ENCODE measurements around the gene KCNIP4. TPM values are rescaled to one million over a fixed set of nuclear protein-coding genes. Genes with fewer than 3 reads are reported as not detected.

The KCNIP4 gene
- total and polyA plus RNA-seq, 2 experiments from 2014 or later, result 0.14 to 0.63 TPM

DNA sequence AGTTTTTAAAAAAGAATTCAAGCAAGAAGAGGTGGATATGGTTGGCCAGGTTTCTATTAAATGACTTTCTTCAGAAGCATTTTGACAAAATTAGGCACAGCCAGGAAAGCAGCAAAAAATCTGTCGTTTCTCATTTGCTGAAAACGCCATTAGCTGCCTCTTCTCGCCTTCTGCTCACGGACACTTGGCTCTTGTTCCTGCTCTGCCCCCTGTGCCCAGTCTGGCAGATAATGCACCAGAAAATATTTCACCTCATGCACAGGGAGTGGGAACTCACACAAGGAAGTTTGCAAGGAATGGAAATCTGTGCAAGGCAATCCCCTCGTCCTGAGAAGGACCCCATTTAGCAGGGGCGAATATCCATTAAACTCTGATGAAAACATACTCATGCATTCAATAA is 988.3 kb downstream of the KCNIP4 start:
- no peak overlapping the region for H3K4me3 Mint-ChIP-seq
- H3K27ac ChIP-seq (ENCODE audit: low read depth), result no peak overlapping the region
- no peaks in the 10 kb centered on the region for H4K20me1 ChIP-seq (replicated peaks; ENCODE audit: insufficient read depth)
- no peak overlapping the region for H3K27ac Mint-ChIP-seq
- no peaks in the 10 kb centered on the region for H3K36me3 ChIP-seq (ENCODE audit: insufficient read depth)
- H2AFZ ChIP-seq, result no peak overlapping the region; the same call in 1 of the 2 replicates
- no peaks in the 10 kb centered on the region for H3K4me1 ChIP-seq (ENCODE audit: insufficient read depth)
- no peaks in the 10 kb centered on the region for H3K36me3 Mint-ChIP-seq (ENCODE audit: low read depth)
- no peaks in the 10 kb centered on the region for H3F3A ChIP-seq (replicated peaks; ENCODE audit: low read depth)
- no peaks in the 10 kb centered on the region for H3K9me2 ChIP-seq (ENCODE audit: insufficient read depth)
- peaks cover 2% of the 10 kb centered on the region for H3K27me3 Mint-ChIP-seq (ENCODE audit: insufficient read depth, low read depth, poor library complexity)
- TF ChIP-seq JUNB (IDR thresholded peaks at IDR 0.05; ENCODE audit: unreplicated experiment), result no peak
- ATAC-seq (no peak), DNase-seq (ENCODE audit: low spot score) (no peak)
- H3K4me2 ChIP-seq, result no peak overlapping the region
- no peak overlapping the region for H3K4me3 ChIP-seq
- H3K79me2 ChIP-seq (replicated peaks; ENCODE audit: insufficient read depth), result no peaks in the 10 kb centered on the region
- no peaks in the 10 kb centered on the region for H3K4me1 Mint-ChIP-seq
- no peaks in the 10 kb centered on the region for H3K27me3 ChIP-seq (ENCODE audit: insufficient read depth)
- H3K9me3 Mint-ChIP-seq, result no peaks in the 10 kb centered on the region

DNA sequence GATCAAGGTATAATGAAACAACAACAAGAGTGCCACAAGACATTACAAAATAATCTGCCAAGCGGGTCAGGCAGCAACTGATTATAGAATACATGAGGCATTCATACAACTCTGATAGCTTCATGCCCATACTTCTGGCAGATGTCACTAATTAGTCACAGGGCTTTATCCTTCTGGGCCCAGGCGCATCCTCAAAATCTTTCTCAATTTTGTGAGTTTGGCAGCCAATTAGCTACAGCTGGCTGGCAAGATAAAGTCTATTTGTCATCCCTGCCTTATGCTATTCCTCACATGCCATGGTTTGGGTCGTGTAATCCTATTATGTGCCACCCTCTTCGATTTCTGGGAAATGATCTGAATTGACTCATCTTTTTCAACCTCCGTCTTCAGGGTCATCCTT is 994.0 kb downstream of the KCNIP4 start:
- H3K4me1 ChIP-seq (ENCODE audit: insufficient read depth), result no peaks in the 10 kb centered on the region
- no peaks in the 10 kb centered on the region for H3K9me3 Mint-ChIP-seq
- H3K36me3 ChIP-seq (ENCODE audit: insufficient read depth), result no peaks in the 10 kb centered on the region
- H3K9me2 ChIP-seq (ENCODE audit: insufficient read depth), result no peaks in the 10 kb centered on the region
- no peaks in the 10 kb centered on the region for H3K79me2 ChIP-seq (replicated peaks; ENCODE audit: insufficient read depth)
- ATAC-seq, result no peak
- no peak for DNase-seq (ENCODE audit: low spot score)
- H3F3A ChIP-seq (replicated peaks; ENCODE audit: low read depth), result no peaks in the 10 kb centered on the region
- no peaks in the 10 kb centered on the region for H3K36me3 Mint-ChIP-seq (ENCODE audit: low read depth)
- H3K27ac ChIP-seq (ENCODE audit: low read depth), result no peak overlapping the region
- no peak overlapping the region for H3K4me2 ChIP-seq
- H3K27me3 ChIP-seq (ENCODE audit: insufficient read depth), result no peaks in the 10 kb centered on the region
- no peak overlapping the region for H3K27ac Mint-ChIP-seq
- H4K20me1 ChIP-seq (replicated peaks; ENCODE audit: insufficient read depth), result no peaks in the 10 kb centered on the region
- H3K4me3 Mint-ChIP-seq, result no peak overlapping the region
- peaks cover 2% of the 10 kb centered on the region for H3K27me3 Mint-ChIP-seq (ENCODE audit: insufficient read depth, low read depth, poor library complexity)
- H2AFZ ChIP-seq, result 0 out of 2 replicates have a peak overlapping the region, but pooled peaks have one; percentile 9
- H3K4me3 ChIP-seq, result no peak overlapping the region
- no peaks in the 10 kb centered on the region for H3K4me1 Mint-ChIP-seq
- TF ChIP-seq POLR2AphosphoS5 (IDR thresholded peaks at IDR 0.05; ENCODE audit: low read depth), result no peak
- TF ChIP-seq, protein P1, sequence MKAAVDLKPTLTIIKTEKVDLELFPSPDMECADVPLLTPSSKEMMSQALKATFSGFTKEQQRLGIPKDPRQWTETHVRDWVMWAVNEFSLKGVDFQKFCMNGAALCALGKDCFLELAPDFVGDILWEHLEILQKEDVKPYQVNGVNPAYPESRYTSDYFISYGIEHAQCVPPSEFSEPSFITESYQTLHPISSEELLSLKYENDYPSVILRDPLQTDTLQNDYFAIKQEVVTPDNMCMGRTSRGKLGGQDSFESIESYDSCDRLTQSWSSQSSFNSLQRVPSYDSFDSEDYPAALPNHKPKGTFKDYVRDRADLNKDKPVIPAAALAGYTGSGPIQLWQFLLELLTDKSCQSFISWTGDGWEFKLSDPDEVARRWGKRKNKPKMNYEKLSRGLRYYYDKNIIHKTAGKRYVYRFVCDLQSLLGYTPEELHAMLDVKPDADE (IDR thresholded peaks at IDR 0.05), result no peak
- TF ChIP-seq STAT1 (IDR thresholded peaks at IDR 0.05; ENCODE audit: unreplicated experiment), result no peak
- no peak for TF ChIP-seq NANOG (IDR thresholded peaks at IDR 0.05; ENCODE audit: borderline replicate concordance)
- TF ChIP-seq, protein P2, sequence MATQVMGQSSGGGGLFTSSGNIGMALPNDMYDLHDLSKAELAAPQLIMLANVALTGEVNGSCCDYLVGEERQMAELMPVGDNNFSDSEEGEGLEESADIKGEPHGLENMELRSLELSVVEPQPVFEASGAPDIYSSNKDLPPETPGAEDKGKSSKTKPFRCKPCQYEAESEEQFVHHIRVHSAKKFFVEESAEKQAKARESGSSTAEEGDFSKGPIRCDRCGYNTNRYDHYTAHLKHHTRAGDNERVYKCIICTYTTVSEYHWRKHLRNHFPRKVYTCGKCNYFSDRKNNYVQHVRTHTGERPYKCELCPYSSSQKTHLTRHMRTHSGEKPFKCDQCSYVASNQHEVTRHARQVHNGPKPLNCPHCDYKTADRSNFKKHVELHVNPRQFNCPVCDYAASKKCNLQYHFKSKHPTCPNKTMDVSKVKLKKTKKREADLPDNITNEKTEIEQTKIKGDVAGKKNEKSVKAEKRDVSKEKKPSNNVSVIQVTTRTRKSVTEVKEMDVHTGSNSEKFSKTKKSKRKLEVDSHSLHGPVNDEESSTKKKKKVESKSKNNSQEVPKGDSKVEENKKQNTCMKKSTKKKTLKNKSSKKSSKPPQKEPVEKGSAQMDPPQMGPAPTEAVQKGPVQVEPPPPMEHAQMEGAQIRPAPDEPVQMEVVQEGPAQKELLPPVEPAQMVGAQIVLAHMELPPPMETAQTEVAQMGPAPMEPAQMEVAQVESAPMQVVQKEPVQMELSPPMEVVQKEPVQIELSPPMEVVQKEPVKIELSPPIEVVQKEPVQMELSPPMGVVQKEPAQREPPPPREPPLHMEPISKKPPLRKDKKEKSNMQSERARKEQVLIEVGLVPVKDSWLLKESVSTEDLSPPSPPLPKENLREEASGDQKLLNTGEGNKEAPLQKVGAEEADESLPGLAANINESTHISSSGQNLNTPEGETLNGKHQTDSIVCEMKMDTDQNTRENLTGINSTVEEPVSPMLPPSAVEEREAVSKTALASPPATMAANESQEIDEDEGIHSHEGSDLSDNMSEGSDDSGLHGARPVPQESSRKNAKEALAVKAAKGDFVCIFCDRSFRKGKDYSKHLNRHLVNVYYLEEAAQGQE (IDR thresholded peaks at IDR 0.05; ENCODE audit: unreplicated experiment), result no peak
- TF ChIP-seq, protein P3, sequence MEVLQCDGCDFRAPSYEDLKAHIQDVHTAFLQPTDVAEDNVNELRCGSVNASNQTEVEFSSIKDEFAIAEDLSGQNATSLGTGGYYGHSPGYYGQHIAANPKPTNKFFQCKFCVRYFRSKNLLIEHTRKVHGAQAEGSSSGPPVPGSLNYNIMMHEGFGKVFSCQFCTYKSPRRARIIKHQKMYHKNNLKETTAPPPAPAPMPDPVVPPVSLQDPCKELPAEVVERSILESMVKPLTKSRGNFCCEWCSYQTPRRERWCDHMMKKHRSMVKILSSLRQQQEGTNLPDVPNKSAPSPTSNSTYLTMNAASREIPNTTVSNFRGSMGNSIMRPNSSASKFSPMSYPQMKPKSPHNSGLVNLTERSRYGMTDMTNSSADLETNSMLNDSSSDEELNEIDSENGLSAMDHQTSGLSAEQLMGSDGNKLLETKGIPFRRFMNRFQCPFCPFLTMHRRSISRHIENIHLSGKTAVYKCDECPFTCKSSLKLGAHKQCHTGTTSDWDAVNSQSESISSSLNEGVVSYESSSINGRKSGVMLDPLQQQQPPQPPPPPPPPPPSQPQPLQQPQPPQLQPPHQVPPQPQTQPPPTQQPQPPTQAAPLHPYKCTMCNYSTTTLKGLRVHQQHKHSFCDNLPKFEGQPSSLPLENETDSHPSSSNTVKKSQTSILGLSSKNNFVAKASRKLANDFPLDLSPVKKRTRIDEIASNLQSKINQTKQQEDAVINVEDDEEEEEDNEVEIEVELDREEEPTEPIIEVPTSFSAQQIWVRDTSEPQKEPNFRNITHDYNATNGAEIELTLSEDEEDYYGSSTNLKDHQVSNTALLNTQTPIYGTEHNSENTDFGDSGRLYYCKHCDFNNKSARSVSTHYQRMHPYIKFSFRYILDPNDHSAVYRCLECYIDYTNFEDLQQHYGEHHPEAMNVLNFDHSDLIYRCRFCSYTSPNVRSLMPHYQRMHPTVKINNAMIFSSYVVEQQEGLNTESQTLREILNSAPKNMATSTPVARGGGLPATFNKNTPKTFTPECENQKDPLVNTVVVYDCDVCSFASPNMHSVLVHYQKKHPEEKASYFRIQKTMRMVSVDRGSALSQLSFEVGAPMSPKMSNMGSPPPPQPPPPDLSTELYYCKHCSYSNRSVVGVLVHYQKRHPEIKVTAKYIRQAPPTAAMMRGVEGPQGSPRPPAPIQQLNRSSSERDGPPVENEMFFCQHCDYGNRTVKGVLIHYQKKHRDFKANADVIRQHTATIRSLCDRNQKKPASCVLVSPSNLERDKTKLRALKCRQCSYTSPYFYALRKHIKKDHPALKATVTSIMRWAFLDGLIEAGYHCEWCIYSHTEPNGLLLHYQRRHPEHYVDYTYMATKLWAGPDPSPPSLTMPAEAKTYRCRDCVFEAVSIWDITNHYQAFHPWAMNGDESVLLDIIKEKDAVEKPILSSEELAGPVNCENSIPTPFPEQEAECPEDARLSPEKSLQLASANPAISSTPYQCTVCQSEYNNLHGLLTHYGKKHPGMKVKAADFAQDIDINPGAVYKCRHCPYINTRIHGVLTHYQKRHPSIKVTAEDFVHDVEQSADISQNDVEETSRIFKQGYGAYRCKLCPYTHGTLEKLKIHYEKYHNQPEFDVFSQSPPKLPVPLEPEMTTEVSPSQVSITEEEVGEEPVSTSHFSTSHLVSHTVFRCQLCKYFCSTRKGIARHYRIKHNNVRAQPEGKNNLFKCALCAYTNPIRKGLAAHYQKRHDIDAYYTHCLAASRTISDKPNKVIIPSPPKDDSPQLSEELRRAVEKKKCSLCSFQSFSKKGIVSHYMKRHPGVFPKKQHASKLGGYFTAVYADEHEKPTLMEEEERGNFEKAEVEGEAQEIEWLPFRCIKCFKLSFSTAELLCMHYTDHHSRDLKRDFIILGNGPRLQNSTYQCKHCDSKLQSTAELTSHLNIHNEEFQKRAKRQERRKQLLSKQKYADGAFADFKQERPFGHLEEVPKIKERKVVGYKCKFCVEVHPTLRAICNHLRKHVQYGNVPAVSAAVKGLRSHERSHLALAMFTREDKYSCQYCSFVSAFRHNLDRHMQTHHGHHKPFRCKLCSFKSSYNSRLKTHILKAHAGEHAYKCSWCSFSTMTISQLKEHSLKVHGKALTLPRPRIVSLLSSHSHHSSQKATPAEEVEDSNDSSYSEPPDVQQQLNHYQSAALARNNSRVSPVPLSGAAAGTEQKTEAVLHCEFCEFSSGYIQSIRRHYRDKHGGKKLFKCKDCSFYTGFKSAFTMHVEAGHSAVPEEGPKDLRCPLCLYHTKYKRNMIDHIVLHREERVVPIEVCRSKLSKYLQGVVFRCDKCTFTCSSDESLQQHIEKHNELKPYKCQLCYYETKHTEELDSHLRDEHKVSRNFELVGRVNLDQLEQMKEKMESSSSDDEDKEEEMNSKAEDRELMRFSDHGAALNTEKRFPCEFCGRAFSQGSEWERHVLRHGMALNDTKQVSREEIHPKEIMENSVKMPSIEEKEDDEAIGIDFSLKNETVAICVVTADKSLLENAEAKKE (CRISPR knock-in tag; IDR thresholded peaks at IDR 0.05), result no peak
- TF ChIP-seq JUNB (IDR thresholded peaks at IDR 0.05; ENCODE audit: unreplicated experiment), result no peak
- TF ChIP-seq, protein P4, sequence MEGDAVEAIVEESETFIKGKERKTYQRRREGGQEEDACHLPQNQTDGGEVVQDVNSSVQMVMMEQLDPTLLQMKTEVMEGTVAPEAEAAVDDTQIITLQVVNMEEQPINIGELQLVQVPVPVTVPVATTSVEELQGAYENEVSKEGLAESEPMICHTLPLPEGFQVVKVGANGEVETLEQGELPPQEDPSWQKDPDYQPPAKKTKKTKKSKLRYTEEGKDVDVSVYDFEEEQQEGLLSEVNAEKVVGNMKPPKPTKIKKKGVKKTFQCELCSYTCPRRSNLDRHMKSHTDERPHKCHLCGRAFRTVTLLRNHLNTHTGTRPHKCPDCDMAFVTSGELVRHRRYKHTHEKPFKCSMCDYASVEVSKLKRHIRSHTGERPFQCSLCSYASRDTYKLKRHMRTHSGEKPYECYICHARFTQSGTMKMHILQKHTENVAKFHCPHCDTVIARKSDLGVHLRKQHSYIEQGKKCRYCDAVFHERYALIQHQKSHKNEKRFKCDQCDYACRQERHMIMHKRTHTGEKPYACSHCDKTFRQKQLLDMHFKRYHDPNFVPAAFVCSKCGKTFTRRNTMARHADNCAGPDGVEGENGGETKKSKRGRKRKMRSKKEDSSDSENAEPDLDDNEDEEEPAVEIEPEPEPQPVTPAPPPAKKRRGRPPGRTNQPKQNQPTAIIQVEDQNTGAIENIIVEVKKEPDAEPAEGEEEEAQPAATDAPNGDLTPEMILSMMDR (conservative IDR thresholded peaks at IDR 0.05; ENCODE audit: low read depth in 2 of 2), result no peak
- no peak for TF ChIP-seq EZH2phosphoT487 (IDR thresholded peaks at IDR 0.05; ENCODE audit: unreplicated experiment)
- no peak for TF ChIP-seq CREB1 (CRISPR knock-in tag; IDR thresholded peaks at IDR 0.05; ENCODE audit: low read depth)
